Type B pancreatic cell (in vitro differentiated cells): ENCODE data around the gene TGM4. TPM values are rescaled to one million over a fixed set of nuclear protein-coding genes. Genes with fewer than 3 reads are reported as not detected.

Experiments used
- DNase-seq: peaks from one replicate; pipeline ENCODE4 v3.0.0; 2021; ENCODE audit warnings: mixed read lengths; ENCODE audit not compliant: unreplicated experiment; ENCODE audit errors: extremely low spot score
- H3K27ac Mint-ChIP-seq: 2 replicates; pipeline ENCODE4 v1.8.0; 2021; ENCODE audit warnings: mild to moderate bottlenecking, mixed read lengths
- H3K27me3 Mint-ChIP-seq: 2 replicates; pipeline ENCODE4 v1.8.0; 2021; ENCODE audit warnings: mixed read lengths
- H3K36me3 Mint-ChIP-seq: 2 replicates; pipeline ENCODE4 v1.8.0; 2021; ENCODE audit warnings: mixed read lengths
- H3K4me1 Mint-ChIP-seq: one replicate; pipeline ENCODE4 v1.8.0; 2021; ENCODE audit warnings: mixed read lengths; ENCODE audit not compliant: unreplicated experiment
- H3K4me3 Mint-ChIP-seq: 2 replicates; pipeline ENCODE4 v1.8.0; 2021; ENCODE audit warnings: mild to moderate bottlenecking, mixed read lengths
- H3K9me3 Mint-ChIP-seq: 2 replicates; pipeline ENCODE4 v1.8.0; 2021; ENCODE audit warnings: mixed read lengths
- total RNA-seq: library from RNA; stranded (reverse); gene quantifications from 2 replicates; pipeline ENCODE4 v1.2.1, GENCODE V29; 2021; ENCODE audit warnings: low replicate concordance
- TF ChIP-seq, protein P1 (sequence below): fragments of 200-600 bp; sonication (generic); conservative IDR thresholded peaks from 2 replicates; pipeline ENCODE4 v1.5.0; 2021; ENCODE audit warnings: antibody characterized with exemption, mild to moderate bottlenecking

TGM4 gene
- total RNA-seq, 1 donor from 2014 or later: not detected

DNA sequence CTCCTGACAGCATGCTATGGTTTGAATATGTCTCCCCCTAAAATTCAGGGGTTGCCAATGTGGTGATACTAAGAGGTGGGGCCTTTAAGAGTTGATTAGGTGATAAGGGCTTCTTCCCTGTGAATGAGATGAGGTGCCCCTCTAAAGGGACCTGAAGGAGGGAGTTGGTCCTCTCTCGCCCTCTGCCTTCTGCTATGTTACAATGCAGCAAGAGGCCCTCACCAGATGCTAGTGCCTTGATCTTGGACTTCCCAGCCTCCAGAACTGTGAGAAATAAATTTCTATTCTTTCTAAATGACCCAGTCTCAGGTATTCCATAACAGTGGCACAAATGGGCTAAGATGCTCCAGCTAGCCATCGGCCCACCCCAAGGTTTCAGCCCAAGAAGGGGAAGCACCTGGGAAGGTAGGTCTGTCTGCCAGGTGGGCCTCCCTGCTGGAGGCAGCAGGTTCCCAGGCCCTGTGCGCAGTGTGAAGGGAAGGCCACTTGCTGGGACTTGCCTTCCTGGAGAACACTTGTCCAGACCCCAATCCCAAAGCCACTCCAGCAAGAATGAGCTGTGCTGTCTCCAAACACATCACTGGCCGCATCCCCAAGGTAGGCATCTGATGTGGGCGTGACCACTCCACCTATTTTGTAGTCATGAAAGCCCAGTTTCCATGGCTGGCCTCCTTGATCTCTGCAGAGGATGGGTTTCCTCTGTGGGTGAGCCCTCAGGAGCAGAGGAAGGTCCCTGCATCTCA lies 9.0 kb downstream of the TGM4 start:
- Mint-ChIP-seq H3K9me3 (no peaks in the 10 kb centered on the region), H3K4me1 (no peaks in the 10 kb centered on the region), H3K27me3 (peaks cover 8% of the 10 kb centered on the region), H3K36me3 (no peaks in the 10 kb centered on the region), H3K4me3 (no peak overlapping the region), H3K27ac (peak overlapping the region; percentile 65)
- DNase-seq: no peak
- TF ChIP-seq, protein P1, sequence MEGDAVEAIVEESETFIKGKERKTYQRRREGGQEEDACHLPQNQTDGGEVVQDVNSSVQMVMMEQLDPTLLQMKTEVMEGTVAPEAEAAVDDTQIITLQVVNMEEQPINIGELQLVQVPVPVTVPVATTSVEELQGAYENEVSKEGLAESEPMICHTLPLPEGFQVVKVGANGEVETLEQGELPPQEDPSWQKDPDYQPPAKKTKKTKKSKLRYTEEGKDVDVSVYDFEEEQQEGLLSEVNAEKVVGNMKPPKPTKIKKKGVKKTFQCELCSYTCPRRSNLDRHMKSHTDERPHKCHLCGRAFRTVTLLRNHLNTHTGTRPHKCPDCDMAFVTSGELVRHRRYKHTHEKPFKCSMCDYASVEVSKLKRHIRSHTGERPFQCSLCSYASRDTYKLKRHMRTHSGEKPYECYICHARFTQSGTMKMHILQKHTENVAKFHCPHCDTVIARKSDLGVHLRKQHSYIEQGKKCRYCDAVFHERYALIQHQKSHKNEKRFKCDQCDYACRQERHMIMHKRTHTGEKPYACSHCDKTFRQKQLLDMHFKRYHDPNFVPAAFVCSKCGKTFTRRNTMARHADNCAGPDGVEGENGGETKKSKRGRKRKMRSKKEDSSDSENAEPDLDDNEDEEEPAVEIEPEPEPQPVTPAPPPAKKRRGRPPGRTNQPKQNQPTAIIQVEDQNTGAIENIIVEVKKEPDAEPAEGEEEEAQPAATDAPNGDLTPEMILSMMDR: no peak

DNA sequence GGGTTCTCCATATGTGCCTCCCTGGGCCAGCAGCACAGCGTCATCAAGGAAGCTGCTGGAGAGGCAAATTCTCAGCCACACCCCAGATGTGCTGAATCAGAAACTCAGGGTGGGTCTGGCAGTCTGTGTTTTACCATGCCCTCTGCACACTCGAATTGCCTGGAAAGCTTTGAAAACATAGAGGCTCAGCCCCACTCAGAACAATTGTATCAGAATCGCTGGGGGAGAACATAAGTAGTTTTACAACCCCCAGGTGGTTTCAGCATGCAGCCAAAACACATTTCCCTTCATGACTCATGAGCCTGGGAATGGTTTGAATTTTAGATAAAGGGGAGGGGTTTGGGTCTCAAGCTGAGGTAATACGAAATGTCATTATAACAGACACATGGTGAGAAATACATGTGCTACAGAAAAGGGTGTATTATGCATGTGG lies 9.6 kb downstream of the TGM4 start:
- DNase-seq: no peak
- Mint-ChIP-seq H3K27me3 (peaks cover 8% of the 10 kb centered on the region), H3K4me1 (no peaks in the 10 kb centered on the region), H3K4me3 (no peak overlapping the region), H3K36me3 (no peaks in the 10 kb centered on the region), H3K9me3 (no peaks in the 10 kb centered on the region), H3K27ac (peak overlapping the region; percentile 65)
- TF ChIP-seq, protein P1: no peak

DNA sequence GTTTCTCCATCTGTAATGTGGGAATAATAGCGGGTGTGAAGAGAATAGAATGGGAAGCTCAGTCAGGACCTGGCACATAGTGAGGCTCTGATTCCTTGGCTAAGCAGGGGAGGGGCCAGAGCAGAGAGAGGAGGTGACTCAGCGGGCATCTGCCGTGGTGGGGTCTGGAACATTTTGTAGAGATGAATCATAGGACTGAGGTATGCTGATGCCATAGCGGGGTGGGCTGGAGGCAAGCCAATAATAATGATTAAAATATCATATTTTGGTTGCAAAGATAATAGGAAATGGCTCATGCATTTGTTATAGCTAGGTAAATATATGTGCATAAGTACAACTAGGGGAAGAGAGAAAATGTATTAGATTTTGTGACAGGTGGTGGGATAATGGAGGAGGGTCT lies 11.2 kb downstream of the TGM4 start:
- Mint-ChIP-seq H3K9me3 (no peaks in the 10 kb centered on the region), H3K27ac (no peak overlapping the region), H3K36me3 (no peaks in the 10 kb centered on the region), H3K4me3 (no peak overlapping the region), H3K27me3 (peaks cover 8% of the 10 kb centered on the region), H3K4me1 (no peaks in the 10 kb centered on the region)
- TF ChIP-seq, protein P1: no peak
- no peak for DNase-seq

DNA sequence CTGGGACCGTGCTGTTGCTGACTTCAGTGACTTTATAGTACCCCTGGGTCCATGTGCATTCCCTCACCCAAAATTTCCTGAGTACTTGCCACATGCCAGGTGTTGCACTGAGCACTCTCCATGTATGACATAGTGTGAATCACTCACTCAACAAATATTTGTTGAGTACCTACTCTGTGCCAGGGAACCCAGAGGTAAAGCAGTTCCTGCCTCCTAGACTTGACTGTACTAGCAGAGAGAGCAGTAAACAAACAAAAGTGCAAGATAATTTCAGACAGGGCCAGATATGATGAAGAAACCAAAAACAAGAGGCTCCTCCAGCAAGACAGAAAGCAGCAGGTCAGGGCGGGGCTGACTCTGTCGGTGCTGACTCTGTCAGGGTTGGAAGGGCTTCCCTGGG lies 12.2 kb downstream of the TGM4 start:
- no peaks in the 10 kb centered on the region for H3K4me1 Mint-ChIP-seq
- no peak overlapping the region for H3K27ac Mint-ChIP-seq
- H3K9me3 Mint-ChIP-seq: no peaks in the 10 kb centered on the region
- no peak overlapping the region for H3K4me3 Mint-ChIP-seq
- H3K36me3 Mint-ChIP-seq: no peaks in the 10 kb centered on the region
- TF ChIP-seq, protein P1: no peak
- peaks cover 8% of the 10 kb centered on the region for H3K27me3 Mint-ChIP-seq
- DNase-seq: no peak

DNA sequence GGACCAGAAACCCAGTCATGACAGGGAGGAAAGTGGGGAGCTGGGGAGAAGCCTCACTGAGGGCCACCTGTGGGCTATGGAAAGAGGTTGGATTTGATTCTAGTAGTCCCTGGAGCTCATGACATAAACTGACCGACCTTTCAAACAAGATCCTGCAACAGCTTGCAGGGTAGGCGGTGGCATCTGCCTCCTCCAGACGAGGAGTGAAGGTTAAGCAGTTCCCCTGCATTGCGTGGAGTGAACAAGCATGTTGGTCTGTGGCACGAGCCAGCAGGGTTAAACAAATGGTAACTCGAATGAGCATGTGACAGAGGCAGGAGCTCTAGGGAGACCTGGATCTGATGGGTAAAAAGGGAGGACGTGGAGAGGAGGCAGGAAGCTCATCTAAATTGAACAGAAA lies 12.7 kb downstream of the TGM4 start:
- no peaks in the 10 kb centered on the region for H3K4me1 Mint-ChIP-seq
- no peak overlapping the region for H3K4me3 Mint-ChIP-seq
- no peaks in the 10 kb centered on the region for H3K9me3 Mint-ChIP-seq
- no peak overlapping the region for H3K27ac Mint-ChIP-seq
- no peaks in the 10 kb centered on the region for H3K36me3 Mint-ChIP-seq
- H3K27me3 Mint-ChIP-seq: peaks cover 8% of the 10 kb centered on the region
- no peak for DNase-seq
- TF ChIP-seq, protein P1: no peak

DNA sequence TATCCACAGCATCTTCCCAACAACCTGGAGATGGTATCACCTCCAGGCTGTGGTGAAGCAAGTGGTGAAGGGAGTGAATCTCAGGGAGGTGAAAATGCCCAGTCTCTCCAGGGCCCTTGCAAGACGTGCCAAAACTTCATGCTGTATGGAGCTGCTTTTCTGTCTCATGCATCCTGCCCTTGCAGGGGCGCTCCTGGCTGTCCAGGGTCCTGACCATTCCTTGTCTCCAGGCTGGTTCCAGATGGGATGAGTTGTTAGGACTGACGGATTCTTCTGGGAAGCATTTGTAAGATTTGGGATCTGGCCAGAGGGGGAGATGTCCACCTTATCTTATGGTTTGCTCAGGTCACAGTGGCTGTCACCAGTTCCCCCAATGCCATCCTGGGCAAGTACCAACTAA lies 15.8 kb downstream of the TGM4 start:
- TF ChIP-seq, protein P1: no peak
- no peak for DNase-seq
- H3K27me3 Mint-ChIP-seq: peaks cover 4% of the 10 kb centered on the region
- H3K4me1 Mint-ChIP-seq: no peaks in the 10 kb centered on the region
- H3K27ac Mint-ChIP-seq: no peak overlapping the region
- H3K4me3 Mint-ChIP-seq: no peak overlapping the region
- no peaks in the 10 kb centered on the region for H3K9me3 Mint-ChIP-seq
- H3K36me3 Mint-ChIP-seq: no peaks in the 10 kb centered on the region
